Esophagus muscularis mucosa (tissue), 4 donors: Measurements from ENCODE around the gene TLNRD1. TPM values are rescaled to one million over a fixed set of nuclear protein-coding genes. Genes with fewer than 3 reads are reported as not detected.

Experiments
- DNase-seq: peaks from one replicate; pipeline ENCODE4 v3.0.0-alpha.2; 2017; ENCODE audit errors: extremely low spot score
- H3K27ac ChIP-seq, 4 donors: fragments of 200-600 bp; sonication (generic); replicated peaks in 1 of 4; 1 replicate in 3 of 4; 2 replicates in 1 of 4; pipeline ENCODE4 v1.5.1; 2016 to 2019; ENCODE audit warnings: mild to moderate bottlenecking in 1 of 4
- H3K27me3 ChIP-seq, 4 donors: fragments of 200-600 bp; sonication (generic); one replicate each; pipeline versions ENCODE4 v1.5.1 to v1.6.0; 2016 to 2019
- H3K36me3 ChIP-seq, 4 donors: fragments of 200-600 bp; sonication (generic); one replicate each; pipeline ENCODE4 v1.5.1; 2016 to 2019
- H3K4me1 ChIP-seq, 4 donors: fragments of 200-600 bp; sonication (generic); one replicate each; pipeline ENCODE4 v1.5.1; 2016 to 2019
- H3K4me3 ChIP-seq, 4 donors: fragments of 200-600 bp; sonication (generic); 1 replicate in 2 of 4; 2 replicates in 2 of 4; pipeline ENCODE4 v1.5.1; 2016 to 2019; ENCODE audit warnings: mild to moderate bottlenecking in 4 of 4, moderate library complexity in 1 of 4
- H3K9me3 ChIP-seq, 4 donors: fragments of 200-600 bp; sonication (generic); 1 replicate in 3 of 4; 2 replicates in 1 of 4; pipeline ENCODE4 v1.5.1; 2016 to 2019
- CTCF ChIP-seq, 3 experiments: fragments of 200-600 bp in 2 of 3; fragments of 450-650 bp in 1 of 3; sonication (generic) in 2 of 3; IDR thresholded peaks; one replicate each; pipeline ENCODE4 v1.5.1; 2017 to 2019; ENCODE audit warnings: antibody characterized with exemption in 3 of 3, mild to moderate bottlenecking in 2 of 3, moderate library complexity in 1 of 3
- EP300 ChIP-seq: sonication (generic); formaldehyde crosslinking; IDR thresholded peaks from one replicate; pipeline ENCODE4 v1.6.1; 2017; ENCODE audit warnings: antibody characterized with exemption
- POLR2A ChIP-seq: fragments of 450-650 bp; IDR thresholded peaks from one replicate; pipeline ENCODE4 v1.6.1; 2017; ENCODE audit warnings: antibody characterized with exemption, moderate library complexity, mild to moderate bottlenecking, low read depth
- POLR2AphosphoS5 ChIP-seq, 2 donors: sonication (generic); formaldehyde crosslinking; IDR thresholded peaks; one replicate each; pipeline ENCODE4 v1.6.1; 2017; ENCODE audit warnings: antibody characterized with exemption in 2 of 2
- WGBS: methylation state at CpG from one replicate; pipeline ENCODE4 v1.1.5; 2018; 5-methylcytosine and 5-hydroxymethylcytosine counted together
- intact Hi-C: fragments of 100-400 bp; cut with DNase I; formaldehyde crosslinking; loops from one replicate; pipeline ENCODE4 v1.15.1; 2023
- total RNA-seq, 4 donors: library from RNA; depleted of rRNA; stranded (reverse); fragments of >200 nt; gene quantifications; one replicate each; pipeline versions ENCODE4 v1.1.0 to v1.2.1, GENCODE V29; 2016

TLNRD1 gene
- total RNA-seq, 4 donors from 2014 or later, result 15.8 to 45.7 (median 33.1) TPM

- Histone ChIP-seq H3K27me3 (no peaks in the 10 kb centered on the region), H3K36me3 (no peaks in the 10 kb centered on the region), H3K27ac (peak overlapping the region; percentile 48 to 77 (median 62)), H3K9me3 (no peaks in the 10 kb centered on the region), H3K4me1 (peaks cover 0 to 24% (median 18%) of the 10 kb centered on the region in 4 donors), H3K4me3 (no peak overlapping the region)
- intact Hi-C loops, result no loop called here
- TF ChIP-seq EP300 (no peak), POLR2A (no peak), CTCF (IDR thresholded peaks at IDR 0.05) (no peak), POLR2AphosphoS5 (IDR thresholded peaks at IDR 0.05) (peak; percentile 64 to 72)
- WGBS, result 51% methylated on average over 13 of the region's 13 CpGs
- DNase-seq, result peak; percentile 93
Observed at GRCh38 chr15:81023483-81024264, 23.0 kb downstream of the TLNRD1 start.

- no peak for DNase-seq
- H3K4me3 ChIP-seq, result no peak overlapping the region
- peak overlapping the region; percentile 48 to 77 (median 62) for H3K27ac ChIP-seq
- H3K9me3 ChIP-seq, result no peaks in the 10 kb centered on the region
- intact Hi-C loops, result no loop called here
- H3K4me1 ChIP-seq, result peaks cover 0 to 27% (median 18%) of the 10 kb centered on the region in 4 donors
- H3K36me3 ChIP-seq, result no peaks in the 10 kb centered on the region
- no peaks in the 10 kb centered on the region for H3K27me3 ChIP-seq
- WGBS, result 81% methylated on average over 10 of the region's 10 CpGs
- TF ChIP-seq CTCF (IDR thresholded peaks at IDR 0.05) (no peak), POLR2AphosphoS5 (IDR thresholded peaks at IDR 0.05) (no peak), EP300 (no peak), POLR2A (no peak)
Observed at GRCh38 chr15:81024265-81024872, 23.6 kb downstream of the TLNRD1 start.

- peak overlapping the region in 3 of 4 donors; percentile 60 to 77 (median 64) for H3K27ac ChIP-seq
- peaks cover 0 to 30% (median 18%) of the 10 kb centered on the region in 4 donors for H3K4me1 ChIP-seq
- H3K9me3 ChIP-seq, result no peaks in the 10 kb centered on the region
- no peak overlapping the region for H3K4me3 ChIP-seq
- intact Hi-C loops, result no loop called here
- DNase-seq, result no peak
- no peaks in the 10 kb centered on the region for H3K36me3 ChIP-seq
- H3K27me3 ChIP-seq, result no peaks in the 10 kb centered on the region
- TF ChIP-seq POLR2AphosphoS5 (IDR thresholded peaks at IDR 0.05), result no peak
- TF ChIP-seq EP300, result no peak
- TF ChIP-seq CTCF (IDR thresholded peaks at IDR 0.05), result no peak
- no peak for TF ChIP-seq POLR2A
- WGBS, result 95% methylated on average over 8 of the region's 8 CpGs
Observed at GRCh38 chr15:81024936-81025335, 24.2 kb downstream of the TLNRD1 start.

- TF ChIP-seq EP300 (no peak), POLR2A (no peak), CTCF (IDR thresholded peaks at IDR 0.05) (no peak), POLR2AphosphoS5 (IDR thresholded peaks at IDR 0.05) (no peak)
- no peaks in the 10 kb centered on the region for H3K27me3 ChIP-seq
- H3K4me1 ChIP-seq, result peaks cover 0 to 30% (median 18%) of the 10 kb centered on the region in 4 donors
- no peak for DNase-seq
- no peaks in the 10 kb centered on the region for H3K36me3 ChIP-seq
- H3K4me3 ChIP-seq, result no peak overlapping the region
- 90% methylated on average over 4 of the region's 4 CpGs for WGBS
- intact Hi-C loops, result no loop called here
- no peaks in the 10 kb centered on the region for H3K9me3 ChIP-seq
- H3K27ac ChIP-seq, result no peak overlapping the region
Observed at GRCh38 chr15:81025721-81026370, 25.1 kb downstream of the TLNRD1 start.
